Spleen (tissue), 11 donors: Measurements from ENCODE around the gene MYPOP. TPM values are rescaled to one million over a fixed set of nuclear protein-coding genes. Genes with fewer than 3 reads are reported as not detected.

Source experiments
- DNase-seq: peaks from one replicate; pipeline ENCODE4 v3.0.0-alpha.2; 2020
- H3K27ac ChIP-seq, 8 donors: fragments of 200-600 bp; sonication (generic) in 7 of 8; 1 replicate in 4 of 8; 2 replicates in 4 of 8; pipeline versions ENCODE4 v1.5.0 to v1.8.0; 2016 to 2021; ENCODE audit warnings: inconsistent platforms in 4 of 8, mild to moderate bottlenecking in 4 of 8, moderate library complexity in 1 of 8
- H3K27me3 ChIP-seq, 7 donors: fragments of 200-600 bp; sonication (generic) in 6 of 7; replicated peaks in 1 of 7; 1 replicate in 4 of 7; 2 replicates in 3 of 7; pipeline versions ENCODE4 v1.5.0 to v1.8.0; 2016 to 2021; ENCODE audit warnings: inconsistent platforms in 3 of 7, mild to moderate bottlenecking in 1 of 7
- H3K36me3 ChIP-seq, 6 donors: fragments of 200-600 bp; sonication (generic) in 5 of 6; 1 replicate in 4 of 6; 2 replicates in 2 of 6; pipeline versions ENCODE4 v1.5.0 to v1.8.0; 2016 to 2021; ENCODE audit warnings: inconsistent platforms in 2 of 6
- H3K4me1 ChIP-seq, 6 donors: fragments of 200-600 bp; sonication (generic) in 5 of 6; 1 replicate in 3 of 6; 2 replicates in 3 of 6; pipeline versions ENCODE4 v1.5.0 to v1.8.0; 2016 to 2021; ENCODE audit warnings: inconsistent platforms in 3 of 6
- H3K4me3 ChIP-seq, 8 donors: fragments of 200-600 bp; sonication (generic) in 7 of 8; 1 replicate in 4 of 8; 2 replicates in 4 of 8; pipeline versions ENCODE4 v1.5.0 to v1.8.0; 2016 to 2021; ENCODE audit warnings: inconsistent platforms in 4 of 8, mild to moderate bottlenecking in 4 of 8, moderate library complexity in 2 of 8
- H3K9me3 ChIP-seq, 8 donors: fragments of 200-600 bp; sonication (generic) in 7 of 8; 1 replicate in 4 of 8; 2 replicates in 4 of 8; pipeline versions ENCODE4 v1.5.0 to v1.8.0; 2016 to 2021; ENCODE audit warnings: inconsistent platforms in 4 of 8
- POLR2A ChIP-seq, 3 donors: fragments of 450-650 bp; IDR thresholded peaks; one replicate each; pipeline ENCODE4 v1.5.1; 2017; ENCODE audit warnings: antibody characterized with exemption in 3 of 3, mild to moderate bottlenecking in 1 of 3
- POLR2AphosphoS5 ChIP-seq, 3 donors: sonication (generic); formaldehyde crosslinking; IDR thresholded peaks; one replicate each; pipeline ENCODE4 v1.5.1; 2017; ENCODE audit warnings: antibody characterized with exemption in 3 of 3
- WGBS, 5 donors: extraction: QIAGEN DNeasy Blood & Tissue Kit in 3 of 5; methylation state at CpG; one replicate each; pipeline versions ENCODE4 v1.1.5 to v1.1.7; 2013 to 2018; 5-methylcytosine and 5-hydroxymethylcytosine counted together
- intact Hi-C: fragments of 100-400 bp; cut with DNase I; formaldehyde crosslinking; loops from one replicate; pipeline ENCODE4 v1.15.0; 2023; ENCODE audit warnings: low total_unique reads
- polyA plus RNA-seq, 3 donors: library from polyadenylated mRNA; stranded (reverse); fragments of 200-250 nt; gene quantifications; one replicate each; pipeline ENCODE4 v1.2.1, GENCODE V29; 2013
- total RNA-seq, 7 donors: library from RNA; depleted of rRNA in 3 of 7; stranded (reverse); fragments of >200 nt in 3 of 7; fragmentation: NEBNext Ultra II Directional in 4 of 7; extraction: Animal tissue kit (Norgen Biotek cat#: 25700) in 4 of 7; gene quantifications; one replicate each; pipeline versions ENCODE4 v1.1.0 to v1.2.1, GENCODE V29; 2016 to 2021
- TF ChIP-seq, protein P1 (sequence below), 11 experiments: fragments of 200-600 bp in 7 of 11; fragments of 450-650 bp in 4 of 11; sonication (generic) in 4 of 11; IDR thresholded peaks in 8 of 11; conservative IDR thresholded peaks in 3 of 11; 1 replicate in 7 of 11; 2 replicates in 4 of 11; pipeline versions ENCODE4 v1.4.0 to v1.8.0; 2016 to 2021; ENCODE audit warnings: antibody characterized with exemption in 11 of 11, inconsistent platforms in 4 of 11, mild to moderate bottlenecking in 1 of 11
- donor health status: healthy with polysubstance abuse.
- donor health status: DM: no; HTN: no; CAD: no; lungs with moderate emphysema.
- donor health status: DM: no; HTN: no; CAD: no.
- donor health status: Bipolar disorder and iron deficiency.
- donor health status: healthy.
- donor health status: DM: no; HTN: no; CAD: no.
- donor health status: DM: yes; HTN: yes; CAD: no.

The MYPOP gene
- total and polyA plus RNA-seq, 10 donors = 5.1 to 13.2 (median 9.5) TPM

DNA sequence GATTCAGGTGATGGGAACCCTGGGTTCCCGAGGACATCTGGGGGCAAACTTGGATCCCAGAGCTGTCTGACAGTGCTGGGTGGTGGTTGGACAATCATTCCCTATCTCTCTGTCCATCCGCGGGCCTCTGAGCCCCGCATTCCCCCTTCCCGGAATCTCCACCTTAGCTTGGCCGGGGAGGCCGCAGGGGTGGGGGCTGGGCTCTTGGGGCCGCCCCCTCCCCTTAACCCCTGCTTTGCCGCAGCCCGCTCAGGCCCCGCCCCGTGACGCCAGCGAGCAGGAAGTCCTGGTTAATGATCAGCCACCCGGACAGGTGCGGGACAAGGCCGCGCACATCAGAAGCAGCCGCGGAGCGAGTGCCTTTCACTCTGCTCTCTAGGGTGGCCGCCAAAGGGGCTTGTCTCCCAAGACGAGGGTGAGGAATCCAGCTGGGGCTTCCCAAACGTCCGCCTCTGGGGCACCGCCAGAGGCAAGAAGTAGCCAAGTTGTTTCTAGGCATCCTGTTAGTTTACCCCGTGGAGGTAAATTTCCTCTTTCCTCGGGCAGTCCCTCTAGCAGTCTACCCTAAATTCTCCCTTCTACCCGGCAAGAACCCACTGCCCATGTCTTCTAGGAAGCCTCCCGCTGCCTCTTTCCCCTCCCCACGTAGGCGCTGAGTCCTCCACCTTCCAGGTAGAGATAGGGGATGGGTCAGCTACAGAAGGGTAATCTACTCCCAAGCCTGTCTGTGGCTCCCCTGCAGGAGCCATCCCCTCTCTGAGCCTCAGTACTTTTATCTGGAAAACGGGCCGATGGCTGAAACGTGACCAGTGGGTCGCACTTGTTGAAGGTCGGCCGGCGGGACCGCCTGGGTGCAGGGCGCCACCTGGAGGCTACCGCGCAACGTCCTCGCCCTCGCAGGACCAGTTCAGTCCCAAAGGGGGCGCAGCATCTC, 19.5 kb downstream of the MYPOP start:
- H3K36me3 ChIP-seq = peaks cover 0 to 18% (median 9%) of the 10 kb centered on the region in 6 donors
- no peaks in the 10 kb centered on the region for H3K9me3 ChIP-seq
- peak overlapping the region in 2 of 8 donors; percentile 13 to 17 for H3K27ac ChIP-seq
- peak; percentile 94 for DNase-seq
- WGBS, 5 donors = 21 to 33% (median 26%) methylated on average over 32 to 47 of the region's 47 CpGs
- peaks cover 0 to 20% (median 0%) of the 10 kb centered on the region in 7 donors for H3K27me3 ChIP-seq
- peak overlapping the region in 5 of 8 donors; percentile 20 to 75 (median 29) for H3K4me3 ChIP-seq
- peaks cover 25 to 52% (median 43%) of the 10 kb centered on the region in 6 donors for H3K4me1 ChIP-seq
- TF ChIP-seq POLR2AphosphoS5 (IDR thresholded peaks at IDR 0.05) (peak; percentile 59 to 82 (median 65)), POLR2A (IDR thresholded peaks at IDR 0.05) (no peak)
- TF ChIP-seq, protein P1, sequence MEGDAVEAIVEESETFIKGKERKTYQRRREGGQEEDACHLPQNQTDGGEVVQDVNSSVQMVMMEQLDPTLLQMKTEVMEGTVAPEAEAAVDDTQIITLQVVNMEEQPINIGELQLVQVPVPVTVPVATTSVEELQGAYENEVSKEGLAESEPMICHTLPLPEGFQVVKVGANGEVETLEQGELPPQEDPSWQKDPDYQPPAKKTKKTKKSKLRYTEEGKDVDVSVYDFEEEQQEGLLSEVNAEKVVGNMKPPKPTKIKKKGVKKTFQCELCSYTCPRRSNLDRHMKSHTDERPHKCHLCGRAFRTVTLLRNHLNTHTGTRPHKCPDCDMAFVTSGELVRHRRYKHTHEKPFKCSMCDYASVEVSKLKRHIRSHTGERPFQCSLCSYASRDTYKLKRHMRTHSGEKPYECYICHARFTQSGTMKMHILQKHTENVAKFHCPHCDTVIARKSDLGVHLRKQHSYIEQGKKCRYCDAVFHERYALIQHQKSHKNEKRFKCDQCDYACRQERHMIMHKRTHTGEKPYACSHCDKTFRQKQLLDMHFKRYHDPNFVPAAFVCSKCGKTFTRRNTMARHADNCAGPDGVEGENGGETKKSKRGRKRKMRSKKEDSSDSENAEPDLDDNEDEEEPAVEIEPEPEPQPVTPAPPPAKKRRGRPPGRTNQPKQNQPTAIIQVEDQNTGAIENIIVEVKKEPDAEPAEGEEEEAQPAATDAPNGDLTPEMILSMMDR (IDR thresholded peaks at IDR 0.05 in 8 of 11, conservative IDR thresholded peaks at IDR 0.05 in 3 of 11) = peak; percentile 79 to 97 (median 95)
- intact Hi-C loops = no loop called here

DNA sequence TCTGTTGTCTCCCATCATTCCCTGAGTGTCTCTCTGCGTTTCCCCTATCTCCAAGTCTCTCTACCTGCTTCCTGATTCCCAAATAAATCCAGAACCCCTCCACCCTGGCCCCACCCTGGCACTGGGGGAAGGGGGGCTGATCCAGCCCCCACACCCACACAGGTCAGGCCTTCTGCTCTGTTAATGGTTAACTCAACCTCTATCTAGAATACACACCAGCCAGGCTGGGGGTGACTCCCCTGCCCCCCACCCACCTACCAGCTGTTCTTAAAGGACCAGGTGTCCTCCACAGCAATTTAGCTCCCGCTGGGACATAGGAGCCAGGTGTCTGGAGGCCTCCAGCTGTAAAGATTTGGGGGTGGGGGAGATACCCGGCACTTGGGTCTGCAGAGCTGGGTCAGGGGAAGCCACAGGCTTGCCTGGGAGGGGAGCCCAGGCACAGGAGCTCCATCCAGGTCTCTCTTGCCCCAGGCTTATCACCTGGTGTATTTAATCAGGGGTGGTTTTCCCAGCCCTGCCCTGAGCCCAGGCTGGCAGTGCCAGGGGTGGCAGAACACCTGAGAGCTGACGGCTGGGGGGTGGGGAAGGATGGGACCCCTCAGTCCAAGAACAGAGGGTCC, 20.4 kb downstream of the MYPOP start:
- peaks cover 0 to 18% (median 9%) of the 10 kb centered on the region in 6 donors for H3K36me3 ChIP-seq
- TF ChIP-seq, protein P1 (IDR thresholded peaks at IDR 0.05 in 8 of 11, conservative IDR thresholded peaks at IDR 0.05 in 3 of 11) = no peak
- TF ChIP-seq POLR2AphosphoS5 (IDR thresholded peaks at IDR 0.05) (no peak), POLR2A (IDR thresholded peaks at IDR 0.05) (no peak)
- DNase-seq = no peak
- peaks cover 0 to 29% (median 1%) of the 10 kb centered on the region in 7 donors for H3K27me3 ChIP-seq
- intact Hi-C loops = no loop called here
- WGBS, 5 donors = 66 to 82% (median 76%) methylated on average over 3 to 4 of the region's 4 CpGs
- no peaks in the 10 kb centered on the region for H3K9me3 ChIP-seq
- no peak overlapping the region for H3K4me3 ChIP-seq
- peaks cover 25 to 54% (median 43%) of the 10 kb centered on the region in 6 donors for H3K4me1 ChIP-seq
- H3K27ac ChIP-seq = no peak overlapping the region

DNA sequence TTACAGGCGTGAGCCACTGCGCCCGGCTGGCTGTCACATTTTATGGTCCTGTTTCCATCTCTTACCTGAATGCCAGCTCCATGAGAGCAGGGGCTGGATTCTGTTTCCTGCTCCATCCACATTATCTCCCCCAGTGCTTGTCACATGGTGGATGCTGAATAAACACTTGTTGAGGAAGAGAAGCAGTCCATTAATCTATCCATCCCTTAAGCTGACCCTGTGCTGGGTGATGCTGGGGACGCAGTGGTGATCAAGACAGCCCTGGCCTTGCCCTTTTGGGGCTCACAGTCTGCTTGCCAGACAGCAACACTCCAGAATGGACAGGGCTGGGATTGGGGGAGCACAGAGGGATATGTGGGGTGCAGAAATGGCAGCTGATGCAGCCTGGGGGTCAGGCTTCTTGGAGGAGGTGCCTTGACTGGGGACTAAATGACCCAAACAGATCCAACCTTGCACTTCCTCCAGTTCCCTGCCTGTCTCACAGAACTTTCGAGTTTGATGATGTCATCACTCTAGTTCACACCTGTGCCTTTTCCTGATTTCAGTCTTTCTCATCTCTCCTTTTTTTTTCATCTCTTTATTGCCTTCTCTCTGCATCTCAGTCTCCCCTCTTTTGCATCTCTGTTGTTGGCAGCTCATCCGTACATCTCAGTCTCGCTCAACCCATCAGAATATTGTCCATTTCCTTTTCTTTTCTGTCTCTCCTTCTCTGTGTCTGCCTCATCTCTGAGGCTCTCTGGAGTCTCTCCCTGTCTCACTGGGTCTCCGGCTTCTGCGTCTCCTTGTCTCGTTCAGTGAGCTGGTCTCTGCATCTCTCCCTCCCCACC, 21.1 kb downstream of the MYPOP start:
- H3K27ac ChIP-seq = no peak overlapping the region
- H3K36me3 ChIP-seq = peaks cover 0 to 18% (median 9%) of the 10 kb centered on the region in 6 donors
- peaks cover 25 to 54% (median 46%) of the 10 kb centered on the region in 6 donors for H3K4me1 ChIP-seq
- H3K27me3 ChIP-seq = peaks cover 0 to 36% (median 6%) of the 10 kb centered on the region in 7 donors
- H3K4me3 ChIP-seq = no peak overlapping the region
- H3K9me3 ChIP-seq = no peaks in the 10 kb centered on the region
- DNase-seq = no peak
- WGBS, 5 donors = 81 to 88% (median 85%) methylated on average over 10 of the region's 10 CpGs
- intact Hi-C loops = no loop called here
- TF ChIP-seq POLR2AphosphoS5 (IDR thresholded peaks at IDR 0.05) (no peak), POLR2A (IDR thresholded peaks at IDR 0.05) (no peak)
- TF ChIP-seq, protein P1 (IDR thresholded peaks at IDR 0.05 in 8 of 11, conservative IDR thresholded peaks at IDR 0.05 in 3 of 11) = no peak
